Sigmoid colon (tissue), 7 donors: ENCODE data around the gene ADAM23. TPM values are rescaled to one million over a fixed set of nuclear protein-coding genes. Genes with fewer than 3 reads are reported as not detected.

Experiments used
- DNase-seq: peaks from one replicate; pipeline ENCODE4 v3.0.0-alpha.2; 2019
- H3K27ac ChIP-seq, 4 donors: fragments of 200-600 bp; sonication (generic); one replicate each; pipeline ENCODE4 v1.5.1; 2016 to 2019; ENCODE audit warnings: mild to moderate bottlenecking in 1 of 4
- H3K27me3 ChIP-seq, 3 donors: fragments of 200-600 bp; sonication (generic); one replicate each; pipeline ENCODE4 v1.5.1; 2019; ENCODE audit warnings: mild to moderate bottlenecking in 1 of 3
- H3K36me3 ChIP-seq, 4 donors: fragments of 200-600 bp; sonication (generic); one replicate each; pipeline ENCODE4 v1.5.1; 2016 to 2019
- H3K4me1 ChIP-seq, 4 donors: fragments of 200-600 bp; sonication (generic); one replicate each; pipeline ENCODE4 v1.5.1; 2017 to 2019
- H3K4me3 ChIP-seq, 4 donors: fragments of 200-600 bp; sonication (generic); one replicate each; pipeline ENCODE4 v1.5.1; 2017 to 2019; ENCODE audit warnings: mild to moderate bottlenecking in 2 of 4, moderate library complexity in 1 of 4
- H3K9me3 ChIP-seq, 4 donors: fragments of 200-600 bp in 3 of 4; sonication (generic) in 3 of 4; one replicate each; pipeline versions ENCODE4 v1.5.1 to v1.6.1; 2013 to 2019
- EP300 ChIP-seq, 4 donors: sonication (generic); formaldehyde crosslinking; IDR thresholded peaks; one replicate each; pipeline ENCODE4 v1.6.1; 2017; ENCODE audit warnings: antibody characterized with exemption in 4 of 4
- POLR2A ChIP-seq, 2 donors: fragments of 450-650 bp; IDR thresholded peaks; one replicate each; pipeline ENCODE4 v1.6.1; 2016; ENCODE audit warnings: antibody characterized with exemption in 2 of 2, mild to moderate bottlenecking in 2 of 2, moderate library complexity in 2 of 2
- POLR2AphosphoS5 ChIP-seq, 4 donors: sonication (generic); formaldehyde crosslinking; IDR thresholded peaks; one replicate each; pipeline ENCODE4 v1.6.1; 2017; ENCODE audit warnings: antibody characterized with exemption in 4 of 4
- WGBS, 2 donors: extraction: QIAGEN DNeasy Blood & Tissue Kit; methylation state at CpG; one replicate each; pipeline ENCODE4 v1.1.7; 2013; 5-methylcytosine and 5-hydroxymethylcytosine counted together
- intact Hi-C: fragments of 100-400 bp; cut with DNase I; formaldehyde crosslinking; loops from one replicate; pipeline ENCODE4 v1.15.1; 2023
- polyA plus RNA-seq, 3 donors: library from polyadenylated mRNA; stranded (reverse); fragments of 200-250 nt; gene quantifications; one replicate each; pipeline ENCODE4 v1.2.3, GENCODE V29; 2013
- total RNA-seq, 4 donors: library from RNA; depleted of rRNA; stranded (reverse); fragments of >200 nt; gene quantifications; one replicate each; pipeline ENCODE4 v1.1.0, GENCODE V29; 2016
- TF ChIP-seq, protein P1 (sequence below), 4 experiments: fragments of 450-650 bp in 3 of 4; fragments of 200-600 bp in 1 of 4; IDR thresholded peaks; one replicate each; pipeline ENCODE4 v1.5.1; 2016 to 2019; ENCODE audit warnings: antibody characterized with exemption in 4 of 4, mild to moderate bottlenecking in 3 of 4, moderate library complexity in 2 of 4
- donor health status: healthy with polysubstance abuse.
- donor health status: Bipolar disorder and iron deficiency.
- donor health status: healthy.

ADAM23 gene
- total and polyA plus RNA-seq, 7 donors: under 0.01 to 2.9 (median 1.6) TPM

DNA sequence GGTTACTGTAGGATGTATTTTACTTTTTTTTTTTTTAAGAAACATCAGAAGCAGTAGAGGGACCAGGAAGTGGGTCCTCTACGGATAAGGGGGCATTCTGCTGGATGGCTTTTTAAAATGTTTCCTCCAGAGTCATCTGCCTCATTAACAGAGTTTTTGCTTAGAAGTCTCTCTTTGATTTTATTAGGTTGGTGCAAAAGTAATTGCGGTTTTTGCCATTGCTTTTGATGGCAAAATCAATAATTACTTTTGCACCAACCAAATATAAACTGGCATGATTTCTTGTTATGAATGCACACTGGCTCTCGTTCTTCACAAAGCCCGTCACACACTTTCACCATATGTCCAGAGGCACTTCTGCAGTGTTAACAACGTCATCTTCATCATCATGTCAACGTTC lies 130.5 kb downstream of the ADAM23 start:
- TF ChIP-seq EP300 (IDR thresholded peaks at IDR 0.05) (no peak), POLR2AphosphoS5 (IDR thresholded peaks at IDR 0.05) (no peak), POLR2A (IDR thresholded peaks at IDR 0.05) (no peak)
- TF ChIP-seq, protein P1, sequence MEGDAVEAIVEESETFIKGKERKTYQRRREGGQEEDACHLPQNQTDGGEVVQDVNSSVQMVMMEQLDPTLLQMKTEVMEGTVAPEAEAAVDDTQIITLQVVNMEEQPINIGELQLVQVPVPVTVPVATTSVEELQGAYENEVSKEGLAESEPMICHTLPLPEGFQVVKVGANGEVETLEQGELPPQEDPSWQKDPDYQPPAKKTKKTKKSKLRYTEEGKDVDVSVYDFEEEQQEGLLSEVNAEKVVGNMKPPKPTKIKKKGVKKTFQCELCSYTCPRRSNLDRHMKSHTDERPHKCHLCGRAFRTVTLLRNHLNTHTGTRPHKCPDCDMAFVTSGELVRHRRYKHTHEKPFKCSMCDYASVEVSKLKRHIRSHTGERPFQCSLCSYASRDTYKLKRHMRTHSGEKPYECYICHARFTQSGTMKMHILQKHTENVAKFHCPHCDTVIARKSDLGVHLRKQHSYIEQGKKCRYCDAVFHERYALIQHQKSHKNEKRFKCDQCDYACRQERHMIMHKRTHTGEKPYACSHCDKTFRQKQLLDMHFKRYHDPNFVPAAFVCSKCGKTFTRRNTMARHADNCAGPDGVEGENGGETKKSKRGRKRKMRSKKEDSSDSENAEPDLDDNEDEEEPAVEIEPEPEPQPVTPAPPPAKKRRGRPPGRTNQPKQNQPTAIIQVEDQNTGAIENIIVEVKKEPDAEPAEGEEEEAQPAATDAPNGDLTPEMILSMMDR (IDR thresholded peaks at IDR 0.05): no peak
- Histone ChIP-seq H3K36me3 (no peaks in the 10 kb centered on the region), H3K27me3 (no peaks in the 10 kb centered on the region), H3K4me1 (no peaks in the 10 kb centered on the region), H3K9me3 (peaks cover 0 to 3% (median 0%) of the 10 kb centered on the region in 4 donors), H3K4me3 (no peak overlapping the region), H3K27ac (no peak overlapping the region)
- no peak for DNase-seq
- intact Hi-C loops: no loop called here
- WGBS, 2 donors: 90% methylated on average over 6 of the region's 6 CpGs

DNA sequence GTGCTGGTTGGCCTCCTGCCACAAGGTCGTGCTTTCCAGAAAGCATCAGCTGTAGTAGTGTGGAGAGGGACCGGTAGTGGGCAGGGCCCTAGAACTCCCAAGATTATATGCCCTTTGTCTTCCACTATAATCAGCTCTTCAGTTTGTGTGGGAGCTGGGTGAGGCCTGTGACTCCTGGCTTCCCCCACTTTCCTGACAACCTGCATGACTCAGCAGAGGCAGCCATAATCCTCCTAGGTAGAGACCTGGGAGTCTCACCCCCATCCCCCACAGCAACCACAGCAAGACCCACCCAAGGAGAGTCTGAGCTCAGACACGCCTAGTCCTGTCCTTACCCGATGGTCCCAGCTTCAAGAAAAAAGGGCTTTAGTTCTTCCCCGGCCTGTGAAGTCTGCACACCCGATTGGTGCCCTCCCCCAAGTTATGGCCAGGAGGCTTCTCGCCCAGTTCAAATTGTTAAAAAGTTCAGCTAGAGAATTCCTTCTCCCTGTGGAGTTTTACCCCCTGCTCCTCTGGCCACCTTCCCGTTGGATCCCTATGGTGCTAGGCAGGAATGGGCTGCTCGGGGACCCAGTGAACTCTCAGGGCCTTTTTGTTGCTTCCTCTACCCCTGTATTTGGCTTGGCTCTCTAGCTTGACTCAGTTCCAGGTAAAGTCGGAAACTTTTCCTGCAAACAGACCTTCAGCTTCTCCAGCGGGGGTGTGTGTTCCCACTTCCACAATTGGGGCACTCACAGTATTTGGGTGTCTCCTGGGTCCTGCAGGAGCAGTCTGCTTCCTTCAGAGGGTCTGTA lies 141.2 kb downstream of the ADAM23 start:
- Histone ChIP-seq H3K36me3 (no peaks in the 10 kb centered on the region), H3K4me1 (no peaks in the 10 kb centered on the region), H3K27me3 (no peaks in the 10 kb centered on the region), H3K9me3 (no peaks in the 10 kb centered on the region), H3K4me3 (no peak overlapping the region), H3K27ac (no peak overlapping the region)
- intact Hi-C loops: no loop called here
- 80 to 87% methylated on average over 11 of the region's 11 CpGs for WGBS, 2 donors
- no peak for TF ChIP-seq POLR2A (IDR thresholded peaks at IDR 0.05)
- DNase-seq: no peak

DNA sequence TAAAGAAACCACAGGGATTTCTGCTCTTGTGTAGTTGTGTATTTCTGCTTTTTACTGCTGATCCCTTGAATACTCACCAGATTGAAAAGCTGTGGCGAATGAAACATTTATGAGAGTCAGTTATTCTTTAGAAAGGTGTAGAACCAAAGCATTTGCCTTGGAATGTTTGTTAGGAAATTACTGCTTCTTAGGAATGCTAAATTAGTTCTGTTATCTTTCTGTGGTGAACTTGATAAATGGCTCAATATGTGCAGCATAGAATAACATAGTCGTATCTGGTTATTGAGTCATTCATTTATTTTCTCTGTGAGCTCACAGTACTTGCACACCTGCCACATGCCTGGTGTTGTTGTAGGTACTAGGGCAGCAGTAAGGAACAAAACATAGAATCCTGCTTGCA lies 142.0 kb downstream of the ADAM23 start:
- Histone ChIP-seq H3K27me3 (no peaks in the 10 kb centered on the region), H3K9me3 (no peaks in the 10 kb centered on the region), H3K4me3 (no peak overlapping the region), H3K36me3 (no peaks in the 10 kb centered on the region), H3K4me1 (no peaks in the 10 kb centered on the region), H3K27ac (no peak overlapping the region)
- TF ChIP-seq POLR2A (IDR thresholded peaks at IDR 0.05): no peak
- no peak for TF ChIP-seq POLR2AphosphoS5 (IDR thresholded peaks at IDR 0.05)
- TF ChIP-seq, protein P1 (IDR thresholded peaks at IDR 0.05): no peak
- no peak for TF ChIP-seq EP300 (IDR thresholded peaks at IDR 0.05)
- intact Hi-C loops: no loop called here
- WGBS, 2 donors: 72 to 82% methylated on average over 2 of the region's 2 CpGs
- no peak for DNase-seq

DNA sequence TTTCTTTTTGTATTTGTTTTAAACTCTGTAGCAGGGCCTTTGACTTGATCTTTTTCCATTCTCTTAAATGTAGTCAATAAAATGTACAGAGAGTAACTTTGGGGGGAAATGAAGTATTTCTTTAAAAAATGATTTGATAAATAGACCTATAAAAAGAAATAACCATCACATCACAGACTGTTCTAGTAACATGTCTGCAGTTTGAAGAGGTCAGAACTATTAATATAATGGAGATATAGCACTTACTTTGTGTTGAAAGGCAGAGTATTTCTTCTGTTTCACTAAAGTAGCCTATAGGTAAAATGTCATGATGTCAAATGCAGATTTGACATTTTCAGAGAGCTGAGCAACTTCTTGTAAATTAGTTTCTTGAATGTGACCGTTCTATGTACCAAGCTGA lies 143.3 kb downstream of the ADAM23 start:
- intact Hi-C loops: no loop called here
- H3K9me3 ChIP-seq: no peaks in the 10 kb centered on the region
- no peak overlapping the region for H3K4me3 ChIP-seq
- H3K36me3 ChIP-seq: no peaks in the 10 kb centered on the region
- TF ChIP-seq POLR2AphosphoS5 (IDR thresholded peaks at IDR 0.05): no peak
- no peak for TF ChIP-seq POLR2A (IDR thresholded peaks at IDR 0.05)
- TF ChIP-seq EP300 (IDR thresholded peaks at IDR 0.05): no peak
- TF ChIP-seq, protein P1 (IDR thresholded peaks at IDR 0.05): no peak
- no peaks in the 10 kb centered on the region for H3K4me1 ChIP-seq
- H3K27ac ChIP-seq: no peak overlapping the region
- no peak for DNase-seq
- H3K27me3 ChIP-seq: no peaks in the 10 kb centered on the region
- WGBS, 2 donors: 75 to 84% methylated on average over 1 of the region's 1 CpG

DNA sequence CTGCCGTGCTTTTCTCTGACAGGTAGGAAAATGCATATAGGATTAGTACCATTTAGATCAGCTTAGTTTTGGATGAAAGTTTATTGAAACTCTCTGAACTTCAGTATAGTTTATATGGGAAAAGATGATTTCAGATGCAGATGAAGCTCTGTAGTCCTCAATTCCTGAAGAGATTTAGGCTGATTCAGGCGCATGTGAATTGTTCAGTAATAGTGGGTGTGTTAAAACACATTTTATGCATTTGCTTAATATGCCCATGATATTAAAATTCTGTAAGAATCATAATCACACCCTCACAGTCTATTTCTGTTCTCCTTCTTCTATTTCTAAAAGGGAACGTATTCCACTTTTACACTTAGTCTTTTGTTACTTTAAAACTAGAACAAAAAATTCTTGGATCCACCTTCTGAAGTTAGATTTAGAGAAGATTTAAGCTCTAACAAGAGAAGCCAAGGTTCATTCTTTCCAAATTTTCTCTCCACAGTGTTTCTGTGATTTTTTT lies 154.4 kb downstream of the ADAM23 start:
- Histone ChIP-seq H3K27ac (no peak overlapping the region), H3K27me3 (no peaks in the 10 kb centered on the region), H3K9me3 (no peaks in the 10 kb centered on the region), H3K4me3 (no peak overlapping the region), H3K4me1 (no peaks in the 10 kb centered on the region), H3K36me3 (no peaks in the 10 kb centered on the region)
- DNase-seq: no peak
- TF ChIP-seq, protein P1 (IDR thresholded peaks at IDR 0.05): no peak
- TF ChIP-seq POLR2AphosphoS5 (IDR thresholded peaks at IDR 0.05): no peak
- TF ChIP-seq EP300 (IDR thresholded peaks at IDR 0.05): no peak
- 93 to 95% methylated on average over 3 of the region's 3 CpGs for WGBS, 2 donors
- intact Hi-C loops: no loop called here
